Panc1 (cell line): ENCODE results near the gene PRCC. TPM values are rescaled to one million over a fixed set of nuclear protein-coding genes. Genes with fewer than 3 reads are reported as not detected.

Experiments
- ATAC-seq: fragments of 200-7000 bp; cut with Tn5 transposase; 2 replicates; pipeline ENCODE4 v1.9.1; 2020; ENCODE audit warnings: mild to moderate bottlenecking, moderate library complexity
- BruUV-seq: library from RNA; stranded (reverse); fragments of 400-500 nt; replicated peaks from 2 replicates; lab custom pipeline; 2021; lab: Mats Ljungman, UMichigan
- CTCF ChIA-PET: fragments of 300-600 bp; sonication (Branson Sonifier 250); formaldehyde crosslinking; loops from one replicate; lab custom pipeline; 2022; ENCODE audit warnings: antibody characterized with exemption; lab: Charles Lee
- POLR2A ChIA-PET: fragments of 300-600 bp; sonication (Branson Sonifier 250); formaldehyde crosslinking; loops from one replicate; lab custom pipeline; 2022; ENCODE audit warnings: antibody characterized with exemption; lab: Charles Lee
- DNase-seq: peaks from one replicate; pipeline ENCODE4 v3.0.0-alpha.2; 2010; ENCODE audit warnings: low read depth, low spot score
- H3K27ac ChIP-seq: 2 replicates; pipeline ENCODE4 v1.5.1; 2011; ENCODE audit warnings: mild to moderate bottlenecking, low read length, inconsistent platforms
- H3K27me3 ChIP-seq: fragments of 200-500 bp; sonication (Bioruptor generic); 2 replicates; pipeline ENCODE4 v1.6.0; 2014; ENCODE audit warnings: low read length, inconsistent platforms; ENCODE audit not compliant: control insufficient read depth, insufficient read depth
- H3K36me3 ChIP-seq: fragments of 200-500 bp; sonication (Bioruptor generic); 2 replicates; pipeline ENCODE4 v1.5.1; 2014; ENCODE audit warnings: inconsistent platforms, mild to moderate bottlenecking, low read length, moderate library complexity; ENCODE audit not compliant: control insufficient read depth, insufficient read depth
- H3K4me1 ChIP-seq: 2 replicates; pipeline ENCODE4 v1.5.1; 2011; ENCODE audit warnings: inconsistent platforms, mild to moderate bottlenecking, low read length, moderate library complexity; ENCODE audit not compliant: control insufficient read depth, insufficient read depth
- H3K4me3 ChIP-seq, 2 experiments: 2 replicates each; pipeline ENCODE4 v1.5.1; 2011 to 2012; ENCODE audit warnings: low read depth in 2 of 2, low read length in 2 of 2, mild to moderate bottlenecking in 2 of 2, inconsistent platforms in 1 of 2, moderate library complexity in 1 of 2
- H3K9me3 ChIP-seq: fragments of 200-500 bp; sonication (Bioruptor generic); 2 replicates; pipeline ENCODE4 v1.5.1; 2014; ENCODE audit warnings: low read depth, mild to moderate bottlenecking, inconsistent platforms, low read length, moderate library complexity; ENCODE audit not compliant: control insufficient read depth, insufficient read depth
- POLR2AphosphoS5 ChIP-seq: IDR thresholded peaks from 2 replicates; pipeline ENCODE4 v1.6.1; 2012; ENCODE audit warnings: mild to moderate bottlenecking, low read depth, low read length, moderate library complexity
- SIN3A ChIP-seq: IDR thresholded peaks from 2 replicates; pipeline ENCODE4 v1.6.1; 2012; ENCODE audit warnings: low read depth, mild to moderate bottlenecking, low read length, moderate library complexity, borderline replicate concordance; ENCODE audit not compliant: insufficient read depth
- TCF7L2 ChIP-seq: IDR thresholded peaks from 2 replicates; pipeline ENCODE4 v1.6.1; 2011; ENCODE audit warnings: mild to moderate bottlenecking, low read depth, low read length, inconsistent platforms
- in situ Hi-C: cut with HindIII; loops from 2 replicates; pipeline ENCODE4 v1.10.0; 2016; ENCODE audit warnings: low sequenced_read_pairs, low pct_unique_long_range_greater_than_20kb
- intact Hi-C: fragments of 100-400 bp; cut with micrococcal nuclease; formaldehyde crosslinking; loops from one replicate; pipeline ENCODE4 v1.10.0; 2022; ENCODE audit not compliant: unreplicated experiment
- total RNA-seq: library from RNA; stranded (reverse); gene quantifications from one replicate; pipeline ENCODE4 v1.2.1, GENCODE V29; 2021; ENCODE audit not compliant: unreplicated experiment
- TF ChIP-seq, protein P1 (sequence below), 2 experiments: IDR thresholded peaks; 2 replicates each; pipeline ENCODE4 v1.6.1; 2011 to 2012; ENCODE audit warnings: low read depth in 2 of 2, control low read depth in 1 of 2, low read length in 1 of 2, mild to moderate bottlenecking in 1 of 2, moderate library complexity in 1 of 2; ENCODE audit not compliant: insufficient read depth in 1 of 2
- TF ChIP-seq, protein P2 (sequence below): fragments of 450-650 bp; IDR thresholded peaks from 2 replicates; pipeline ENCODE4 v1.5.1; 2017; ENCODE audit warnings: mild to moderate bottlenecking

The PRCC gene
- total RNA-seq, 1 experiment from 2014 or later, result 78.5 TPM

GRCh38 chr1:156776942-156777341, 9.6 kb downstream of the PRCC start:
- in situ Hi-C loops, result no loop called here
- no peaks in the 10 kb centered on the region for H3K36me3 ChIP-seq
- no peaks in the 10 kb centered on the region for H3K27me3 ChIP-seq
- DNase-seq (no peak), ATAC-seq (no peak)
- intact Hi-C loops, result no loop called here
- ChIA-PET CTCF (no interaction called here), POLR2A (no interaction called here)
- no peaks in the 10 kb centered on the region for H3K9me3 ChIP-seq
- H3K4me3 ChIP-seq, result no peak overlapping the region
- no TSS peak for BruUV-seq
- H3K27ac ChIP-seq, result no peak overlapping the region
- TF ChIP-seq POLR2AphosphoS5, result no peak
- TF ChIP-seq TCF7L2, result no peak
- no peak for TF ChIP-seq SIN3A
- TF ChIP-seq, protein P1, sequence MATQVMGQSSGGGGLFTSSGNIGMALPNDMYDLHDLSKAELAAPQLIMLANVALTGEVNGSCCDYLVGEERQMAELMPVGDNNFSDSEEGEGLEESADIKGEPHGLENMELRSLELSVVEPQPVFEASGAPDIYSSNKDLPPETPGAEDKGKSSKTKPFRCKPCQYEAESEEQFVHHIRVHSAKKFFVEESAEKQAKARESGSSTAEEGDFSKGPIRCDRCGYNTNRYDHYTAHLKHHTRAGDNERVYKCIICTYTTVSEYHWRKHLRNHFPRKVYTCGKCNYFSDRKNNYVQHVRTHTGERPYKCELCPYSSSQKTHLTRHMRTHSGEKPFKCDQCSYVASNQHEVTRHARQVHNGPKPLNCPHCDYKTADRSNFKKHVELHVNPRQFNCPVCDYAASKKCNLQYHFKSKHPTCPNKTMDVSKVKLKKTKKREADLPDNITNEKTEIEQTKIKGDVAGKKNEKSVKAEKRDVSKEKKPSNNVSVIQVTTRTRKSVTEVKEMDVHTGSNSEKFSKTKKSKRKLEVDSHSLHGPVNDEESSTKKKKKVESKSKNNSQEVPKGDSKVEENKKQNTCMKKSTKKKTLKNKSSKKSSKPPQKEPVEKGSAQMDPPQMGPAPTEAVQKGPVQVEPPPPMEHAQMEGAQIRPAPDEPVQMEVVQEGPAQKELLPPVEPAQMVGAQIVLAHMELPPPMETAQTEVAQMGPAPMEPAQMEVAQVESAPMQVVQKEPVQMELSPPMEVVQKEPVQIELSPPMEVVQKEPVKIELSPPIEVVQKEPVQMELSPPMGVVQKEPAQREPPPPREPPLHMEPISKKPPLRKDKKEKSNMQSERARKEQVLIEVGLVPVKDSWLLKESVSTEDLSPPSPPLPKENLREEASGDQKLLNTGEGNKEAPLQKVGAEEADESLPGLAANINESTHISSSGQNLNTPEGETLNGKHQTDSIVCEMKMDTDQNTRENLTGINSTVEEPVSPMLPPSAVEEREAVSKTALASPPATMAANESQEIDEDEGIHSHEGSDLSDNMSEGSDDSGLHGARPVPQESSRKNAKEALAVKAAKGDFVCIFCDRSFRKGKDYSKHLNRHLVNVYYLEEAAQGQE (IDR thresholded peaks at IDR 0.05; ENCODE audit: insufficient read depth in 1 of 2, low read depth in 2 of 2, low read length in 1 of 2), result no peak
- TF ChIP-seq, protein P2, sequence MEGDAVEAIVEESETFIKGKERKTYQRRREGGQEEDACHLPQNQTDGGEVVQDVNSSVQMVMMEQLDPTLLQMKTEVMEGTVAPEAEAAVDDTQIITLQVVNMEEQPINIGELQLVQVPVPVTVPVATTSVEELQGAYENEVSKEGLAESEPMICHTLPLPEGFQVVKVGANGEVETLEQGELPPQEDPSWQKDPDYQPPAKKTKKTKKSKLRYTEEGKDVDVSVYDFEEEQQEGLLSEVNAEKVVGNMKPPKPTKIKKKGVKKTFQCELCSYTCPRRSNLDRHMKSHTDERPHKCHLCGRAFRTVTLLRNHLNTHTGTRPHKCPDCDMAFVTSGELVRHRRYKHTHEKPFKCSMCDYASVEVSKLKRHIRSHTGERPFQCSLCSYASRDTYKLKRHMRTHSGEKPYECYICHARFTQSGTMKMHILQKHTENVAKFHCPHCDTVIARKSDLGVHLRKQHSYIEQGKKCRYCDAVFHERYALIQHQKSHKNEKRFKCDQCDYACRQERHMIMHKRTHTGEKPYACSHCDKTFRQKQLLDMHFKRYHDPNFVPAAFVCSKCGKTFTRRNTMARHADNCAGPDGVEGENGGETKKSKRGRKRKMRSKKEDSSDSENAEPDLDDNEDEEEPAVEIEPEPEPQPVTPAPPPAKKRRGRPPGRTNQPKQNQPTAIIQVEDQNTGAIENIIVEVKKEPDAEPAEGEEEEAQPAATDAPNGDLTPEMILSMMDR, result no peak
- H3K4me1 ChIP-seq, result peaks cover 11% of the 10 kb centered on the region; the same call in 1 of the 2 replicates

- no peak overlapping the region for H3K4me3 ChIP-seq
- ATAC-seq (no peak), DNase-seq (no peak)
- H3K9me3 ChIP-seq, result no peaks in the 10 kb centered on the region
- POLR2A ChIA-PET, result no interaction called here
- intact Hi-C loops (no loop called here), in situ Hi-C loops (no loop called here)
- H3K36me3 ChIP-seq, result no peaks in the 10 kb centered on the region
- H3K27me3 ChIP-seq, result no peaks in the 10 kb centered on the region
- H3K4me1 ChIP-seq, result peaks cover 8% of the 10 kb centered on the region; the same call in 1 of the 2 replicates
- TF ChIP-seq SIN3A (no peak), POLR2AphosphoS5 (no peak), TCF7L2 (no peak)
- TF ChIP-seq, protein P1 (IDR thresholded peaks at IDR 0.05; ENCODE audit: insufficient read depth in 1 of 2, low read depth in 2 of 2, low read length in 1 of 2), result no peak
- TF ChIP-seq, protein P2, result no peak
- CTCF ChIA-PET, result no interaction called here
- no TSS peak for BruUV-seq
- H3K27ac ChIP-seq, result no peak overlapping the region
Observed at GRCh38 chr1:156777573-156777972, 10.2 kb downstream of the PRCC start.
